Measurements from ENCODE around the gene MIAT. TPM values are rescaled to one million over a fixed set of nuclear protein-coding genes. Genes with fewer than 3 reads are reported as not detected.

MIAT gene
- total RNA-seq, 1 donor from 2014 or later: 0.66 TPM

GRCh38 chr22:26646158-26646557 lies 11.2 kb upstream of the MIAT start:
- intact Hi-C loops (cut with micrococcal nuclease): no loop called here
- no peak overlapping the region for H3K27ac ChIP-seq (replicated peaks)
- no peak for TF ChIP-seq CTCF (IDR thresholded peaks at IDR 0.05; ENCODE audit: borderline replicate concordance)
- no peak overlapping the region for H3K4me3 ChIP-seq
- H3K9me3 ChIP-seq (replicated peaks): no peaks in the 10 kb centered on the region
- peaks cover 25% of the 10 kb centered on the region for H3K4me1 ChIP-seq
- no peak for DNase-seq
- peaks cover 39% of the 10 kb centered on the region for H3K27me3 ChIP-seq (ENCODE audit: low read depth)
- no peaks in the 10 kb centered on the region for H3K36me3 ChIP-seq

GRCh38 chr22:26648011-26648497 lies 9.3 kb upstream of the MIAT start:
- Histone ChIP-seq H3K4me1 (peaks cover 21% of the 10 kb centered on the region), H3K27ac (replicated peaks) (no peak overlapping the region), H3K9me3 (replicated peaks) (no peaks in the 10 kb centered on the region), H3K4me3 (no peak overlapping the region), H3K27me3 (ENCODE audit: low read depth) (peaks cover 58% of the 10 kb centered on the region), H3K36me3 (no peaks in the 10 kb centered on the region)
- TF ChIP-seq CTCF (IDR thresholded peaks at IDR 0.05; ENCODE audit: borderline replicate concordance): no peak
- DNase-seq: no peak
- intact Hi-C loops (cut with micrococcal nuclease): no loop called here

- DNase-seq: no peak
- peaks cover 65% of the 10 kb centered on the region for H3K27me3 ChIP-seq (ENCODE audit: low read depth)
- H3K27ac ChIP-seq (replicated peaks): no peak overlapping the region
- H3K4me3 ChIP-seq: no peak overlapping the region
- H3K4me1 ChIP-seq: peaks cover 16% of the 10 kb centered on the region
- no peaks in the 10 kb centered on the region for H3K9me3 ChIP-seq (replicated peaks)
- no peak for TF ChIP-seq CTCF (IDR thresholded peaks at IDR 0.05; ENCODE audit: borderline replicate concordance)
- no peaks in the 10 kb centered on the region for H3K36me3 ChIP-seq
- intact Hi-C loops (cut with micrococcal nuclease): no loop called here
These were observed 8.6 kb upstream of the MIAT start for GRCh38 chr22:26648528-26649388.

GRCh38 chr22:26650722-26651421 lies 6.5 kb upstream of the MIAT start:
- no peak overlapping the region for H3K27ac ChIP-seq (replicated peaks)
- no peak for DNase-seq
- no peaks in the 10 kb centered on the region for H3K4me1 ChIP-seq
- H3K36me3 ChIP-seq: no peaks in the 10 kb centered on the region
- intact Hi-C loops (cut with micrococcal nuclease): no loop called here
- TF ChIP-seq CTCF (IDR thresholded peaks at IDR 0.05; ENCODE audit: borderline replicate concordance): no peak
- no peaks in the 10 kb centered on the region for H3K9me3 ChIP-seq (replicated peaks)
- H3K4me3 ChIP-seq: no peak overlapping the region
- H3K27me3 ChIP-seq (ENCODE audit: low read depth): peaks cover 84% of the 10 kb centered on the region

- H3K36me3 ChIP-seq: no peaks in the 10 kb centered on the region
- peaks cover under 1% of the 10 kb centered on the region for H3K4me1 ChIP-seq
- H3K4me3 ChIP-seq: no peak overlapping the region
- H3K27me3 ChIP-seq (ENCODE audit: low read depth): peaks cover 87% of the 10 kb centered on the region
- intact Hi-C loops (cut with micrococcal nuclease): no loop called here
- no peak for DNase-seq
- no peak overlapping the region for H3K27ac ChIP-seq (replicated peaks)
- no peaks in the 10 kb centered on the region for H3K9me3 ChIP-seq (replicated peaks)
- no peak for TF ChIP-seq CTCF (IDR thresholded peaks at IDR 0.05; ENCODE audit: borderline replicate concordance)
These were observed 5.6 kb upstream of the MIAT start for GRCh38 chr22:26651815-26652214.

All from left ventricle myocardium inferior (tissue), 1 donor.